NCI-H1436 (cell line): ENCODE data around the gene NHSL2.

Experiments
- DNase-seq: peaks from one replicate; lab custom pipeline; 2025; lab: John Stamatoyannopoulos, UW

The NHSL2 gene

DNA sequence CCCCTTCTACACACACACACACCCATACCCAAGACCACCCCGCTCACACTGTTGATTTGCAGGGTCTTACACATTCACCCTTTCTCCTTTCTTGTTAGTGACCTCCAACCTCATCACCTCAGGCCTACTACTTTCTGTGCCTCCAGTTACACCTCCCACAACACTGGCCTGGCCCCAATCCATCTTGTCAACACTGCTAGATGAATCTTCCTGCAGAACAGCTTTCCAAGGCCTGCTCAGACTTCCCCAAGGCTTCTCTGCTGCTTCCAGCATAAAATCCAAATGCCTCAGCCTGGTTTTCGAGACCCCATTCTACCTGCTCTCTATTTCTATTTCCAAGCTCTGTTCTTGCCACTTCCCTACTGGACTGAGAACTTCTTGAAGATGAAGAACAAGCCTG is 79.9 kb downstream of the NHSL2 start:
- no peak for DNase-seq

DNA sequence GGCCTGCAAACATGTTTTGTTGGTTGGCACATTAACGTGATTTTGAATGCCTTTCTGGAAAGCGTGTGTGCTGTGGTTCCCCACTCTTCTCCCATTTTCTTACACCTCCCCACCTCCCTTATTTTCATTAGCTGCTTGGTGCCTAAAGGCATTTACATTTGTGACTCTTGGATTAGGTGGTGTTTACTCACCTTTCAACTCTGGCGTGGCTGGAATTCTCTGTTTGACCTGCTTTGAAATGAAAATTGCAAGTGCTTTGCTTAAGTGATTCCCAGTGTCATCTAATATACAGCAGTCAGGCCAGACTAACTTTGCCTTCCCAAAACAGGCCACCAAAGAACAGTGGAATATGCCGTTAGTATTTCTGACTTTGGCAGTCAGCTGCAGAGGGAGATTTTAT is 80.5 kb downstream of the NHSL2 start:
- DNase-seq, result no peak

DNA sequence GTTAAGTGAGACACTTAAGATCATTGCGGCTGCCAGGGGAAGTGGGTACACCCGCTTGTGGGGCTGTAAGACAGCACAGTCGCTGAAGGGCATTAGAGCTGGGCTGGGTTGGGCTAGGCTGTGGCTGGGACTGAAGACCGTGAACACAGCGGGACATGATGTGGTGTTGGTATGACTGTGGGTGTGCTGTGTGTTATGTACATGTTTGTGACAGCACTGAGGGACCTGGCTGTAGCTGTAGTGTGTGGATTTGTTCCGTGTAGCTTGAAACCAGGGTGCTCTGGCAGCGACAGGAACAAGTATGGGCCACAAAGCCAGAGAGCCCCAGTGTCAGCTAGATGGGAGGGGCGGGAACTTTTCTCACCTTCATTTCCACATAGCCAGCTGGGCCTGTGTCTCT is 82.1 kb downstream of the NHSL2 start:
- no peak for DNase-seq

DNA sequence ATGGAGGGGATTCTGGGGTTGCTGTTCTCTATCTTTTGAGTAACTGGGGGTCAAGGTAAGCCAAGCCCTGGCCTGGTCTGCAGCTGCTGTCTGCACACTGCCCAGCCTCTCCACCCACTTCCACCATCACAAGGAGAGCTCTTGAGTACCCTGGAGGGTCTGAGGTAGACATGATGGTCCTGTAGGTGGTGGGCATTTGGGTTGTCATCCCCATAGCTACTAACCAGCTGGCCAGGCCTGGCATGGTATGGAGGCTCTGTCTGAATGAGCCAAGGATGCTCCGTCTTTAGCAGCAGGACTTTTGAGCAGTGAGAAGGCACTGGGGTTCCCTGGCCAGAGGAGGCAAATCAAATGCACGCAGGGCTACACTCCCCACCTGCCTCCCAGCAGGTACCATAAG is 82.7 kb downstream of the NHSL2 start:
- no peak for DNase-seq

DNA sequence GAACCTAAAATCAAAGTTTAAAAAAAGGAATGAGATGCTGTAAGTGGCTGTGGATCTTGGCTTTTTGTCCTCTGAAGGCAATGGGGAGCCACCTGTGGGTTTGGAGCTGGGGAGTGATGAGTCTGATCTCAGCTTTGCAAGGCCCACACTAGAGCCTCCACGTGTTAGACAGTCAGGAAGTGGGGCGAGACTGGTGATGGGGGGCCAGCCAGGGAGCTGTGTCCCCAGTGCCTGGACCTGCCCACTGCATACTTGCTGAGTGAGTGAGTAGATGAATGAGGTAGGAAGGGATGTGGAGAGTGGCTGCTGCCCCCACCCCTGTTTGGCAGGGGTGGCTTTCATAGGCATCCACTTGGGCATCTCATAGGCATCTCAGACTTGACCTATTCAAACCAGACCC is 84.0 kb downstream of the NHSL2 start:
- DNase-seq, result no peak

DNA sequence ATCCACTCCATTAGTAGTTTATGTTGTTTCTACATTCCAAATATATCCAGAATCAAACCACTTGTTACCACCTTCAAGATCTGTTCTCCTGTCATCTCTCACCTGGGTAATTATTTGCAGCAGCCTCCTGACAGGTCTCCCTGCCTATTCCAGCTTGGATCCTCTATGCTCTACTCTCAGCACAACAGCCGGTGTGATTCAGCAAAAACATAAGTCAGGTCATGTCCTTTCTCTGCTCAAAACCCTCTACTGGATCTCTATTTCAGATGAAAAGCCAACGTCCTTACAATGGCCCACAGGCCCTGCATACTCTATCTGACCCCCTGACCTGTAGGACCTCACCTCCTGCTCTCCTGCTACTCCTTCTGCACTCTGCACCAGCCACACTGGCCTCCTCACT is 84.5 kb downstream of the NHSL2 start:
- no peak for DNase-seq

DNA sequence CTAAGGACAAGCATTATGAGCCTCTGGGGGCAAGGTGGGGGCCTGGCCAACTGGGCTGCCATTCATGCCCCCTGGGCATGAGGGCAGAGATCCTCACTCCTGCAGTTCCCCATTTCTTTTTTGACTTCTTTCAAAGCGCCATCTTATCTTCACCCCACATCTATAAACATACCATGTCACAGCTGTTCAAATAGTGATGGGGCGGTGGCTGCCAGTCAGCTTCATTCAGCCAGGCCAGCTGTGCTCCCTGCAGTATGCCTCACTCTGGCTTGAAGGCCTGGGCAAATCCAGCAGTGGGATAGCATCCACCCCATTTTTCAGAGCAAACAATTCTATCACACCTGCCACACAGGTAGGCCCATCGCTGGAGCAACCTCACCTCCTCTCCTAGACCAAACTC is 85.5 kb downstream of the NHSL2 start:
- DNase-seq, result no peak

DNA sequence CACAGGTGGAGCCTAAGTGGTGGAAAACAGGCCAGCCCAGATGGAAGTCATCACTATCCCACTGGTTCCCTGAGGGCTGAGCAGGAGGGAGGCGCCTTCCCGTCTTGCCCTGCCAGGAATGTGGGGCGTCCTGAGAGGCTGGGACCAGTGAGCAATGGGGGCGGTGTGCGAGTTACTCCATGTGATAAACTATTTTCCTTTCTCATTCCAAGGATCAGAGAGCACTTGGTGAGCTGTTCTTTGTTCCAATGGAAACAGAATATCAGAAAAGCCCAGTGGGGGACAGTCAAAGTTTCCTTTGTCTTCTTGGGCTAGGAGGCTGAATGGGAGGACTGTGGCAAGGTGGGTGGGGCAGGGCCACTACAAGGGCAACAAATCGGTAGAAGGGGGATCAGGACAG is 86.2 kb downstream of the NHSL2 start:
- DNase-seq, result no peak

DNA sequence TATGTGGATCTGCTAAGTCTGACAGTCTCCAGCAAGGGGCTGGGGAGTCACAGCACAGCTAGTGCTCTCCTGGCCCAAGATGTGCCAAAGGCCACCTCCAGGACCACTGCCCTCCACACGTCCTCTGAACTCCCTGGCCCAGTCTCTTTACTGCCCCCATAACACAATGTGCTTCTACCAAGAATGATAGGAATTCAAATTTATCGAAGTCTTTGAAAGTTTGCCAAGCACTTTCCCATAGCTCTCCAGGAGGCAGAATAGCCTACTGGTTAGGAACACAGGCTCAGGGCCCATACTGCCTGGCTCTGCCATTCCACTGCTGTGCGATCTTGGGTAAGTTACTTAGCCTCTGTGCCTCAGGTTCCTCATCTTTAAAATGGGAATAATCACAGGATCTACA is 86.7 kb downstream of the NHSL2 start:
- no peak for DNase-seq

DNA sequence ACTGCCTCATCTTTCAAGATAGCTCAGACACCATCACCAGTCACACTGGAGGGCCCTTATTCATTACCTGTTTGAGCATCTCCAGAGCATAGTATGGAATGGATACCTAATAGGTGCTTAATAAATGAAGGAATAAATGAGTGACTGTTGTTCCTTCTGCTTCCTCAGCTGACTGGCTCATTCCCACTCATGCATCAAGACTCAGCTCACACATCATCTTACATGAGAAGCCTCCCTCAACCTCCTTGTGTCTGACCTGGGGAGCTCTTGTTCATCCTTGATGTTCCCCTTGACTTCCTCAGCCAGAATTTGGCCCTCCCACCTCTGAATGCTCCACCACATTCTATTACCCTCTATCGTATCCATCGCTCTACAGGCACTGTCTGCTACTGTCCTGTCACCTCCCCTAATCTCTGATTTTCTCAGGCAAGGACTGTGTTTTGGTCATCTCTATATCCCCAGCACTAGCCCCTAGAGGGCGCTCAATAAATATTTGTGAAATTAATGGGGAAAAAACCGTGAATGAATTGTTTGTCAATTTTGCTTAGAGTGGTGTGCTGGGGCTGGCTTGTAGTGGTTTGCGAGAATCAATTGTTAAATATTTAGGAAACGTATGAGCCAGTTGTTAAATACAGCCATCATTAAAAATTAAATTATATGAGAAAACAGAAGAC is 88.3 kb downstream of the NHSL2 start:
- peak; percentile 22 for DNase-seq

DNA sequence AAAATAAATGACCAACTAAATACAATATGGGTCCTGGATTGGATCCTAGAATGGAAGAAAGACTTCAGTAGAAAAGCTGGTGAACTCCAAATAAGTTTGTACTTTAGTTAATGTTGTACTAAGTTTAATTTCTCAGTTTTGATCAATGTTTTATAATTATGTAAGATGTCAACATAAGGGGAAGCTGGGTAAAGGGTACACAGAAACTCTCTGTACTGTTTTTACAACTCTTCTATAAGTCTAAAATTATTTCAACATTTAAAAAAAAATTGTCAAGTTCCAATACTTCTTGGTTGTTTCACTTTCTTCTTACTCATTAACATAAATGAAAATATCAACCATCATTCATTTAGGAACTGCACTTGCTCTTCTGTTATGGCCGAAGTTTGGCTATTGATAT is 88.9 kb downstream of the NHSL2 start:
- DNase-seq, result no peak

DNA sequence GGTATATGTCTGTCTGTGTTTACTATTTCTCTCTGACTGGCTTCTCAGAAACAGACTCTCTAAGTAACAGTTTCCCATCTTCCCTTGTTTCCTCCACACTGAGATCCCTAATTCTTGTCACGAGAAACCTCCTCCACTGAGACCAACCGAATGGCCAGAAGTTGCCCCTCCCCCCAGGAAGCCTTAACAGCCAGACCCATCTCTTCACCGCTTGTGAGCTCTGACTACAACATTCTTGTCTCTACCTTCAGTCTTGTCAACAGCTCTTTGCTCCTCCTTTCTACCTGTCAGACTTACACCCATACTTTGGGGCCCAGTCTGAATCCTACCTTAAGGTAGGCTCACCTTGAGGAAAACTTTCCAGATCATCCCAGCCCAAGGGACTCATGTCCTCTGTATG is 90.8 kb downstream of the NHSL2 start:
- no peak for DNase-seq

DNA sequence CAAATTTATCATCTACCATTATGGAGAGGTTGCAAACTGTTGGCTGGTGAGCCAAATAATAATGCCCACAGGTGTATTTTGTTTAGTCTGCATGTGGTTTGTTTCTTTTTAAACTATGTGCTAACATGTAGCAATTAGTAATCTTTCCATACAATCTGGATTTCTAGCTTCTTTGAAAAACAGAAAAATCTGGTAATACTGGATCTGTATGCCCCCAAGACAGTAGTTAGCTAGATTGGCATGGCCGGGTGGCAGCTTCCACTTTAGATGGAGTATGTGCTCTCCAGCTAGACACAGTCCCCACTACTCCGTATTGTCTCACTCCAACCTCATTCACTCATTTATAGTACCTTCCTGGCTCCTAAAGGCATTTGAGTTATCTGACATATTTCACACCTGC is 91.3 kb downstream of the NHSL2 start:
- no peak for DNase-seq

DNA sequence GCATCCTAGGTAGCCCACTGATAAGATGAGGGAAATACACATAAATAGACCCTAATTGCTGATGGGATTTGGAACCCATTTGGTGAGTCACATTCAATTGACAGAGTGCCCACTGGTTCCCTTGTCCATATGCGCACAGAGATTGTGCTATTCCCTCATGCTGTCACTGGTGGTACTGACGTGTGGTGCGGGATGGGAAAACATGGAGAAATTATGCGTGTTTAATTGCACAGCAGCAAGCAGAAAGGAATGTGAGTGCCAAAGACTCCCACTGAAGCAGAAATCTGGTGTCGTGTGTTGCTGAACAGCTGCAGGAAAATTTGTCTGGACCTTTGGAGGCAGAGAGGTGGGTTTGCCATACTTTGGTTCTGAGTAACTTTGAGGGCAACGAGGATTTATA is 92.2 kb downstream of the NHSL2 start:
- DNase-seq, result no peak

DNA sequence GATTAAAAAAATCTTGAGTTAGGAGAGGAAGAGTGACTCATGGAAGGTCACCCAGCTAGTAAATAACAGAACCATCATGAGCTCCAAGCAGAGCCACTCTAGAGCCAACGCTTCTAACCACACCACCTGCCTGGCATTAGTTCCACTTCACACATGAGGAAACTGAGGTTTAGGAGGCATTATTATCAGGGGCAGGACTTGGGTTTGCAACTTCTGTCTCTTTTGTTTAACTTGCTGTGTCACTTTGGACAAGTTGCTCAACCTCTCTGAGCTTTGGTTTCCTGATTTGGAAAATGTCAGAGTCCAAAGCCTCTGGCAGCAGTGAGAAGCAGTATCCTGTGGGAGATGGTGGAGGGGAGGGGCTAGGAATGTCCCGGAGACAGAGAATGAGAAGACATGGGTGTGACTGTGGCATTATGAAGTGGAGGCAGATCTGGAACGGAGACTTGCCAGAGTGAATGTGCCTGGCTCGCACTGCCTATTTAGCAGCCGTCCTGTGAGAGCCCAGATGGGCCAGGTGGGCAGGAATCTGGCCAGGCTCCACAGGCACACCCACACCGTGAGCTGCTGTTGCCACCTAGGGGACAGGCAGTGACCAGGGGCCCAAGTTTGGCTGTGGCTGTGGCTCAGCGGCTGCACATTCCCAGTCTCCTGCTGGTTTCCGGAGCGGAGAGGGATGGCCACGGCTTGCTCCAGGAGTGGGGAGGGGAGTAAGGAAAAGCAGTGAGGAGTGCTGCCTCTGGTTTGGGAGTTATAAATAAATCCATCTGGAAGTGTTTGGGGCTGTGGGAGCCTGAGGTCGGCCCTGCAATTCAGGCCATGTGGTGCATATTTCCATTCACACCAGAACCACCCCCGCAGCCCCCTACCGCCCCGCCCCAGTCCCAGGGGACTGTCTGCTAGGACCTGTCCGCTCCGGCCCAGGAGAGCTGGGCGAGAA is 93.4 kb downstream of the NHSL2 start:
- no peak for DNase-seq

DNA sequence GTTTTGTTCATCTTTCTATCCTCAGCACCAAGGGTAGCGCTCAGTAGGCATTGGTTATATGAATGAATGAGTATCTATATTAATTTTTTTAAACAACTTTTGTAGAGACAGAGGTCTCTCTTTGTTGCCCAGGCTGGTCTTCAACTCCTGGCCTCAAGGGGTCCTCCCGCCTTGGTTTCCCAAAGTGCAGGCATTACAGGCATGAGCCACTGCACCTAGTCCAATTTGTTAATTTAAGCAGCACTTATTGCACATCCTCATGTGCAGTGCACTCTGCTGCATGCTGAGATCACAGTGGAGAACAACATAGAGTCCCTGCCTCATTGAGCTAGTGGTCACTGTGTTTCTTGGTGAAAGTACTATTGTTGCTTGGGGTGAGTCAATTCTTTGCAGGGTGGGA is 94.4 kb downstream of the NHSL2 start:
- no peak for DNase-seq

DNA sequence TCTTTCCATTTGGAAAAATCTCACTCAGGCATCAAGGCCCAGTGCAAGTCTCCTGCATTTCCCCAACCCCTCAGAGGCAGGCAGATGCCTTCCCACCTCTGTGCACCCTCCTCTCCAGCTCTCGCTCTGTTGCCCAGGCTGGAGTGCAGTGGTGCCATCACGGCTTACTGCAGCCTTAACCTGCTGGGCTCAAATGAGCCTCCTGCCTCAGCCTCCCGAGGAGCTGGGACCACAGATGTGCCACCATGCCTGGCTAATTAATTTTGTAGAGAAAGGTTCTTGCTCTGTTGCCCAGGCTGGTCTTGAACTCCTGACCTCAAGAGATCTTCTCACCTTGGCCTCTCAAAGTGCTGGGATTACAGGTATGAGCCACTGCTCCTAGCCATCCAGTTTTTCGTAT is 95.8 kb downstream of the NHSL2 start:
- DNase-seq, result no peak

DNA sequence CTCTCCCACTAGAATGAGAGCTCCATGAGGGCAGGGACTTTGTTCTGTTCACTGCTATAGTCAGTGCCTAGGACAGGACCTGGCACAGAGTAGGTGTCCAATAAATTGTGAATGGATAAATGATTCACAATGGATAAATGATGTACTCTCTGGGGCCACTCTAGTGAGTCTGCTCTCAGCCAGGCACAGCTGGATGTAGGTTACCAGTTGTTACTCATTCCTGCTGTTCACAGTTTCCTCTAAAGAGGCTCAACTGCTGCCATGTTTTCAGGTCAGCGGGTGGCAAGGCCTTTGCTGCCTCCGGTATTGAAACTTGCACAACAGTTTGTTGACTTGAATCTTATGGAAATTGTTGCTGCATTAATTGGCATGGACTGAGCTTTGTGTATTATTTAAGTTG is 99.1 kb downstream of the NHSL2 start:
- no peak for DNase-seq

DNA sequence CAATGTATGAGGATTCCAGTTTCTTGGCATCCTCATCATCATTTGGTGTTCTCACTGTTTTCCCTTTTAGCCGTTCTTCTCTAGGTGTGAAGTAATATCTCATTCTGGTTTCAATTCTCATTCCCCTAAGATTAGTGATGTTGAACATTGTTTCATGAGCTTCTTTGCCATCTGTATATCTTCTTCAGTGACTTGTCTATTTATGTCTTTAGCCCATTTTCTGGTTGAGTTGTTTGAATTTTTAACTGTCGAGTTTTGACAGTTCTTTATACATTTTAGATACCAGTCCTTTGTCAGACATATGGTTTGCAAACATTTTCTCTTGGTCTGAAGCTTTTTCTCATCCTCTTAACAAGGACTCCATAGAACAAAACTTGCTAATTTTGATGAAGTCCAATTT is 101.1 kb downstream of the NHSL2 start:
- DNase-seq, result no peak

DNA sequence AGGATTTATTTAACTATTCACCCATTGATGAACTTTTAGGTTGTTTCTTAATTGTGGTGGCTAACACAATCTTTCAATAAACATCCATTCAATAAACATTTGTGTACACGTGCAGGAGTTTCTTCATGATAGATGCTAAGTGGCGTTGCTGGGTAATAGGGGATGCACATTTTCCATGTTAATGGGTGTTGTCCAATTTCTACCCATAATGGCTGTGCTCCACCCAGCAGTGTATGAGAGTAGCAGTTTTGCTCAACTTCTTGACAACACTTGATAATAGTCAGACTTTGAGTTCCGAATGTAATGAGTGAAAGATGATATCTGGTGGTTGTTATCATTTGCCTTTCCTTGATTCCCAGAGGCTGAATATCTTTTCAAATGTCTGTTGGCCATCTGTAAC is 104.7 kb downstream of the NHSL2 start:
- no peak for DNase-seq

DNA sequence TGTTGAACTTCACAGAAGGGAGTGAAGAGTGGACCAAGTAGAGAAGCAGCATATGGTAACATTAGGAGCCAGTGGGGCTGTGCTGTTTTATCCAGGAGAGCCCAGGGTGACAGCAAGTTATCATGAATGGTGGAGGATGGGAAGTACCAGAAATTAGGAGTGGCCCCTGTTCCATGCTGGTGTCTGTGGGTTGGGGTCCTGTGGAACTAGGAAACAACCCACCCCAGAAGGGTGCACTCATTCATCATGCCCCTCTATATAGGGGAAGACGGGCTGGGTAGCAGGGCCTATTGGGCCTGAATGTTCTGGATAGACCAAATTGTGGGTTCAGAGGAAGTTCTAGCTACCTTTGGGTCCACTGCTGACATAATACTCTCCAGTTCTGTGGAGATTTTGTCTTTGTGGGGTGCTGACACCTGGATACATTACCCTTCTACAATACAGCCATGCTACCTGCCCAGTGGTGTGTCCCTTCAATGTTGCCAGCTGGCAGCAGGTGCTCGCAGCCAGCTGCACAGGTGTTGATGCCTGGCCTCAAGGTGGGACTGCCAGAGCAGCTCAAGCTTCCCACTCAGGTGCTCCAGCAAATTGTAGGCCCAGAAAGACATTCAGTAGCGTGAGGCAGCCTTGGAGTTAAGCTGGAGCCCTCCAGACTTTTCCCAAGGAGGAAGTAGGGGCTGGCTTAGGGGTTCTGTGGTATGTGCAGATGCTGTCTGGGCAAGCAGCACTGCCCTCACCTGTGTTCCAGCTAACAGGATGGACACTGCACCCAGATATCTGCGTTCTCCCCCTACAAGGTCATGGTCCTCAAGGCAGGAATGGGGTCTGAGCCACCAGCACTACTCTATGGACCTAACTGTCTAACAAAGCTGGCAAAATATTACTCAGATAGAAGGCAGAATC is 106.5 kb downstream of the NHSL2 start:
- no peak for DNase-seq

DNA sequence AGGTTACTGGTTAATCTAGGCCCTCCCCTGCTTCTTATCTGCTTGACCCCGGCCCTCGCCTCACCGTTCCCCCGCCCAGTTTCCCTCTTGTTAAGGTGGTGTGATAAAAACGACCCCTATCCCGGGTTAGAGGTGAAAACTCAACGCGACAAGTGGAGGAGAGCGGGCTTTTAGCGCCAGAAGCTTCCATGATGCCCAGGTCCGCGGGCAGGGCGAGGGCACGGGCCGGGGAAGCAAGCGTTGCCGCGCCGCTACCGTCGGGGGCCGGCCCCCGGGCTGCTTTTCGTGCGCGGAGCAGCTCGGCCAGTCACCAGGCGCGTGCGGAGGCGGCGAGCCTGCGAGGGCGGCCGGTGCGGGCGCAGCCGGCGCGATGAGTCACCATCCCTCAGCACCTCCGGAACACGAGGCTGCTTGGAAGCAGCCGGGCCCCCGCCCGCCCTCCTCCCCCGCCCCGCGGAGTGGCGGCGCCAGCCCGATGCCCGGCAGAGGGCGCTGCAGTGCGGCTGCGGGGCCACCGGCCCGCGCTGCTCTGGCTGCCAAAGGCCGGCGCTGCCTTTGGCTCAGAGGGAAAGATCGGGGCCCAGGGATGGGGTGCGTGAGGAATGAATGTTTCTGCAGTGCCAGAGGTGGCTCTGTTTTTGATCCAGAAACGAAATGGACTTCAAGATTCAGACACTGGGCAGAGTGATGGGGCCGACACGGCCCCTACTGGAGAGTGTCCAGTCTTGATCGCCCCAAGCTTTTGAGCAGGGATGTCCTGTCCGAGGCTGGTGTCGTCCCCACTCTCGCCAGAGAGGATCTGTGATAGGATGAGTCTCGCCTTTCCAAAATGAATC is 107.8 kb downstream of the NHSL2 start:
- DNase-seq, result peak; percentile 80
